ENCODE measurements around the gene TROAP.
"Not testable (repeated sequence)": the region's sequence is repeated elsewhere in the genome, so short reads cannot be mapped to it uniquely, and the experiment has no call there.

The TROAP gene

DNA sequence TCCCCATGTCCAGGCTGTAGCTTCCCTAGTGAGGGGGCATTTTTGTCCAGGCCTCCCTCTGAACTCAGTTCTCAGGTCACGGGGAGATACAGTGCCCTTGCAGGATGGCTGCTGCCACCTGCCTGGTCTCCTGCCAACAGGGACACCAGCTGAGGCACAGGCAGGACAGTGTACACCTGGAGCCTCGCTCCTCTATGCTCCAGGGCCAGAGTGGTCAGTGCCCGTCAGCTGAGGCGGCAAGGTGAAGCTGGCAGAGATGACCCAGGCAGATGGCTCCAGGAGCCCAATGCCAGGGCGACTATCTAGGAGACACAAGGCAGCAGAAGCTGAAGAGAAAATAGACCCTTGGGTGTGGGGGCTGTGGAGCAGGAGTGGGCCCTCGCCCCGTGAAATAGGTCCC, 45.6 kb upstream of the TROAP start:
- H3K4me3 ChIP-seq (ENCODE audit: low read depth, low read length): no peak overlapping the region
- no peak for DNase-seq (ENCODE audit: low read depth)
- no peak for TF ChIP-seq POLR2A (IDR thresholded peaks at IDR 0.05; ENCODE audit: extremely low read depth, insufficient read length)
- TF ChIP-seq, protein P1, sequence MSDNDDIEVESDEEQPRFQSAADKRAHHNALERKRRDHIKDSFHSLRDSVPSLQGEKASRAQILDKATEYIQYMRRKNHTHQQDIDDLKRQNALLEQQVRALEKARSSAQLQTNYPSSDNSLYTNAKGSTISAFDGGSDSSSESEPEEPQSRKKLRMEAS (IDR thresholded peaks at IDR 0.05; ENCODE audit: low read depth, low read length): no peak
- TF ChIP-seq, protein P2, sequence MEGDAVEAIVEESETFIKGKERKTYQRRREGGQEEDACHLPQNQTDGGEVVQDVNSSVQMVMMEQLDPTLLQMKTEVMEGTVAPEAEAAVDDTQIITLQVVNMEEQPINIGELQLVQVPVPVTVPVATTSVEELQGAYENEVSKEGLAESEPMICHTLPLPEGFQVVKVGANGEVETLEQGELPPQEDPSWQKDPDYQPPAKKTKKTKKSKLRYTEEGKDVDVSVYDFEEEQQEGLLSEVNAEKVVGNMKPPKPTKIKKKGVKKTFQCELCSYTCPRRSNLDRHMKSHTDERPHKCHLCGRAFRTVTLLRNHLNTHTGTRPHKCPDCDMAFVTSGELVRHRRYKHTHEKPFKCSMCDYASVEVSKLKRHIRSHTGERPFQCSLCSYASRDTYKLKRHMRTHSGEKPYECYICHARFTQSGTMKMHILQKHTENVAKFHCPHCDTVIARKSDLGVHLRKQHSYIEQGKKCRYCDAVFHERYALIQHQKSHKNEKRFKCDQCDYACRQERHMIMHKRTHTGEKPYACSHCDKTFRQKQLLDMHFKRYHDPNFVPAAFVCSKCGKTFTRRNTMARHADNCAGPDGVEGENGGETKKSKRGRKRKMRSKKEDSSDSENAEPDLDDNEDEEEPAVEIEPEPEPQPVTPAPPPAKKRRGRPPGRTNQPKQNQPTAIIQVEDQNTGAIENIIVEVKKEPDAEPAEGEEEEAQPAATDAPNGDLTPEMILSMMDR (IDR thresholded peaks at IDR 0.05; ENCODE audit: low read depth, low read length): no peak

DNA sequence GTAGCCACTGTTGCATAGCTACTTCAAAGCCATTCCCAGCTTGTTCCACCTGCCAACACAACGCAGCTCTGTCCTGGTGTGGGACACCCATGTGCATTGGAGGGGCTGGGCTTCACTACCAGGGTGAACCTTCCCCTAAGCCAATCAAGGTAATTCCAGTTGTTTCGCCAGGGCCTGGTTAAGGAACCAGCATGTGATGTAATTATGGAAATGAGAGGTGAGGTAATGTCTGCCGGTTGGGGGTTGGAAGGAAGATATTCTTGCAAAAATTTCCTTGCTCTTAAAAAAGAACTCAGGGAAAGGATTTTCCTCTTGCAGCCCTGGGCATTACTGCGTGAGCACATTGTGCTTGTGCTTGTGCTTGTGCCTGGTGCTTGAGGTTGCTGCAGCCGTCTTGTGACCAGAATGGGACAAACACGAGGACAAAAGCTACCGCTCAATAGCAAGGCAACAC, 43.3 kb upstream of the TROAP start:
- H3K4me3 ChIP-seq (ENCODE audit: low read depth, low read length): no peak overlapping the region
- DNase-seq (ENCODE audit: low read depth): peak; percentile 54
- TF ChIP-seq POLR2A (IDR thresholded peaks at IDR 0.05; ENCODE audit: extremely low read depth, insufficient read length): no peak
- TF ChIP-seq, protein P1 (IDR thresholded peaks at IDR 0.05; ENCODE audit: low read depth, low read length): peak; percentile 25; the same call in 1 of the 2 replicates

DNA sequence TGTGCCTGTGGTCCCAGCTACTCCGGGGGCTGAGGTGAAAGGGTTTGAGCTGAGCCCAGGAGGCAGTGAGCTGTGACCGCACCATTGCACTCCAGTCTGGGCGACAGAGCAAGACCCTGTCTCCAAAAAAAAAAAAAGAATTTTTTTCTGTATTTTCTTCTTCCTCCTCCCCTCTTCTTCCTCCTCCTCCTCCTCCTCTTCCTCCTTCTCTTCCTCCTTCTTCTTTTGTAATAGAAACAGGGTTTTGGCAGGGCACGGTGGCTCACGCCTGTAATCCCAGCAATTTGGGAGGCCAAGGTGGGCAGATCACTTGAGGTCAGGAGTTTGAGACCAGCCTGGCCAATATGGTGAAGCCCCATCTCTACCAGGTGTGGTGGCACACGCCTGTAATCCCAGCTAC, 42.5 kb upstream of the TROAP start:
- H3K4me3 ChIP-seq (ENCODE audit: low read depth, low read length); DNase-seq (ENCODE audit: low read depth): not testable (repeated sequence)

DNA sequence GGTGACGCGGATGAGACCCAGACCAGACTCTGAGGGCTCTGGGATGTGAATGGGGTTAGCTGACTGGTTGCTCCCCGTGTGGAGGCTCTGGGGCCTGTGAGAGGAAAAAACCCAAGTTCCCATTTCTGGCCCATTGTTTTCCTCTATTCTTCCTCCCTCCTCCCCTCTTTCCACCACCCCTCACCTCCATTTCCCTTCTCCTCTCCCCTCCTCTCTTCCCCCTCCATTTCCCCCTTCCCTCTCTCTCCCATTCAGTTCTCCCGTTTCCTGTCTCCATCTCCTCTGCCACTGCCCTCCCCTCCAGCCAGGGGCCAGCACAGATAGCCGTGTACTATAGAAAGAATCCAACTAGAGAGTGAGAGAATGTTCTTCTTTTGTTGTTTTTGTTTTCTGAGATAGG, 40.8 kb upstream of the TROAP start:
- no peak overlapping the region for H3K4me3 ChIP-seq (ENCODE audit: low read depth, low read length)
- DNase-seq (ENCODE audit: low read depth): no peak
- TF ChIP-seq, protein P2 (IDR thresholded peaks at IDR 0.05; ENCODE audit: low read depth, low read length): no peak
- TF ChIP-seq MYC (IDR thresholded peaks at IDR 0.05; ENCODE audit: low read depth, low read length) (no peak), POLR2A (IDR thresholded peaks at IDR 0.05; ENCODE audit: extremely low read depth, insufficient read length) (no peak)
- TF ChIP-seq, protein P1 (IDR thresholded peaks at IDR 0.05; ENCODE audit: low read depth, low read length): no peak

DNA sequence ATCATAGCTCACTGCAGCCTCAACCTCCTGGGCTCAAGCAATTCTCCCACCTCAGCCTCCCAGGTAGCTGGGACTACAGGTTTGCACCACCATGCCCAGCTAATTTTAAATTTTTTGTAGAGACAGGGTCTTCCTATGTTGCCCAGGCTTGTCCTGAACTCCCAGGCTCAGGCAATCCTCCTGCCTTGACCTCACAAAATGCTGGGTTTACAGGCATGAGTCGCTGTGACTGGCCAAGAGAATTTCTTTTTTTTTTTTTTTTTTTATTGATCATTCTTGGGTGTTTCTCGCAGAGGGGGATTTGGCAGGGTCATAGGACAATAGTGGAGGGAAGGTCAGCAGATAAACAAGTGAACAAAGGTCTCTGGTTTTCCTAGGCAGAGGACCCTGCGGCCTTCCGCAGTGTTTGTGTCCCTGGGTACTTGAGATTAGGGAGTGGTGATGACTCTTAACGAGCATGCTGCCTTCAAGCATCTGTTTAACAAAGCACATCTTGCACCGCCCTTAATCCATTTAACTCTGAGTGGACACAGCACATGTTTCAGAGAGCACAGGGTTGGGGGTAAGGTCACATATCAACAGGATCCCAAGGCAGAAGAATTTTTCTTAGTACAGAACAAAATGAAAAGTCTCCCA, 40.2 kb upstream of the TROAP start:
- not testable (repeated sequence) for H3K4me3 ChIP-seq (ENCODE audit: low read depth, low read length); DNase-seq (ENCODE audit: low read depth)

DNA sequence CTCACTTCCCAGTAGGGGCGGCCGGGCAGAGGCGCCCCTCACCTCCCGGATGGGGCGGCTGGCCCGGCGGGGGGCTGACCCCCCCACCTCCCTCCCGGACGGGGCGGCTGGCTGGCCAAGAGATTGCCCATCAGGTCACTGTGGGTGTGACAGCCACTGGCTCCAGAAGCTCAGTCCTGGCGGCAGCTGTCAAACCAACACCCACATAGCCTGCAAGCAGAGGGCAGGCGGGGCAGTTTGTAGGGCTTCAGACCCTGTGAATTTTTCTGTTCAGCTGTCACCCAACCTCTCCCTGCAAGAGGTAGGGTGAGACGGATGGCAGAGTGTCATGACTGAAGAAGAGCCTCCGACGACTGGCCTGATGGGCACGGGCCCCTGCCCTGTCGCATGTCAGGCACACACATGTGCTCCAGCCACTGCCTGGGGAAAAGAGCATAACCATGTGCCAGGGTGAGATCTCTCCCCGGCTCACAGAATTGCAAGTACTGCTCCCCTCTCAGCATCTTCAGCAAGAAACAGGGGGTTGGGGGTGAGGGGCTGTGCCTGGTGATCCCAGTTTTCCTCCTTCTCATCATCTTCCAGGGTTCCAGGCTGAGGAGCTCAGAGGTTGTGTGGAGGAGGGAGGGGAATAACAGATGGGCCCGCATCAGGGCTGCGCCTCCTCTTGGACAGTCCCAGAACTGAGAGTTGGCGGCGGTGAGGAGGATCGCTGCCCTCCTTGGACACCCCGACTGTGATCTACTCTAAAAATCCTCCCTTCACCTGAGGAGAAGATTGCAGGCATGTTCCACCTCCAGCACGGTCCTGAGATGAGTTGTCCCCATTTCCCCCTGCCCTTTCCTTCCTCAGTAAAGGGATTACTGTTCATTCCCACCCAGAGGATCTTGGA, 39.3 kb upstream of the TROAP start:
- no peak overlapping the region for H3K4me3 ChIP-seq (ENCODE audit: low read depth, low read length)
- TF ChIP-seq, protein P1 (IDR thresholded peaks at IDR 0.05; ENCODE audit: low read depth, low read length): no peak
- TF ChIP-seq, protein P2 (IDR thresholded peaks at IDR 0.05; ENCODE audit: low read depth, low read length): no peak
- no peak for TF ChIP-seq MYC (IDR thresholded peaks at IDR 0.05; ENCODE audit: low read depth, low read length)
- DNase-seq (ENCODE audit: low read depth): no peak

DNA sequence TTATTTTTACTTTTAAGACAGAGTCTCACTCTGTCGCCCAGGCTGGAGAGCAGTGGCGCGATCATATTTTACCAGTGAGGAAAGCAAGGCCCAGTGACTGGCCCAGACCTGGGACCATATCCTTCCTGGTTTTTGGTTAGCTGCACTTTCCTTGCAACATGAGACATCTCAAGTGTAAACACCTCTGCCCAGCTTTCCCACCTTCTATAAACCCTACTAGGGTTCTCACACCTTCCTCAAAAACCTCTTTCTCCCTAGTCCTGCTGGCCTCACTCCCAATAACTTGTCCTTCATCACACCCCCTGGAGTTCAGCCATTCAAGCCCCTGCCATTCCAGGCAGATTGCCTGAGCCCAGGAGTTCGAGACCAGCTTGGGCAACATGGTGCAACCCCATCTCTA, 38.4 kb upstream of the TROAP start:
- DNase-seq (ENCODE audit: low read depth): no peak
- TF ChIP-seq, protein P1 (IDR thresholded peaks at IDR 0.05; ENCODE audit: low read depth, low read length): no peak
- no peak for TF ChIP-seq POLR2A (IDR thresholded peaks at IDR 0.05; ENCODE audit: extremely low read depth, insufficient read length)
- H3K4me3 ChIP-seq (ENCODE audit: low read depth, low read length): no peak overlapping the region

DNA sequence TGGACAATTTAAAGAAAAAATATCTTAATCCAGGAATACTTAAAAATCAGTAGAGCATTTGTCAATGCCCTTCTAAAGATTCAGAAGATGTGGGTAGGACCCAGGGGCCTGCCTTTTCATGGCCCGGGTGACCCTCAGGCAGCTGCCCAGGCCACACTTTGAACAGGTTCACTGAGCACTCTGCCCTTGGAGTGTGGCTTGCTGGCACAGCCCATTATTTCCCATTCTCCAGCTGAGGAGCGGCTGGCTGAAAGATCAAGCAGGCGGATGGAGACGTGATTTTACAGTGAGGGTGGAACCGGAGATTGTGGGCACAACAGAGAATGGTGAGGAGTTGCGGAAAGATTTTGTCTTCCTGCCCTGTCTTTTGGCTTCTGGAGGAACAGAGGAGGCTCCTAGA, 35.2 kb upstream of the TROAP start:
- no peak overlapping the region for H3K4me3 ChIP-seq (ENCODE audit: low read depth, low read length)
- DNase-seq (ENCODE audit: low read depth): no peak
- TF ChIP-seq, protein P1 (IDR thresholded peaks at IDR 0.05; ENCODE audit: low read depth, low read length): no peak
- TF ChIP-seq MYC (IDR thresholded peaks at IDR 0.05; ENCODE audit: low read depth, low read length) (no peak), POLR2A (IDR thresholded peaks at IDR 0.05; ENCODE audit: extremely low read depth, insufficient read length) (no peak)
- TF ChIP-seq, protein P2 (IDR thresholded peaks at IDR 0.05; ENCODE audit: low read depth, low read length): no peak

Measured in NB4 (cell line).